Bone marrow (tissue), 2 donors: ENCODE data around the gene FRMD4A.
"Not testable (repeated sequence)": the region's sequence is repeated elsewhere in the genome, so short reads cannot be mapped to it uniquely, and the experiment has no call there.

Experiments used
- DNase-seq, 2 donors: peaks; one replicate each; lab custom pipeline; 2025; lab: John Stamatoyannopoulos, UW

Gene FRMD4A

DNA sequence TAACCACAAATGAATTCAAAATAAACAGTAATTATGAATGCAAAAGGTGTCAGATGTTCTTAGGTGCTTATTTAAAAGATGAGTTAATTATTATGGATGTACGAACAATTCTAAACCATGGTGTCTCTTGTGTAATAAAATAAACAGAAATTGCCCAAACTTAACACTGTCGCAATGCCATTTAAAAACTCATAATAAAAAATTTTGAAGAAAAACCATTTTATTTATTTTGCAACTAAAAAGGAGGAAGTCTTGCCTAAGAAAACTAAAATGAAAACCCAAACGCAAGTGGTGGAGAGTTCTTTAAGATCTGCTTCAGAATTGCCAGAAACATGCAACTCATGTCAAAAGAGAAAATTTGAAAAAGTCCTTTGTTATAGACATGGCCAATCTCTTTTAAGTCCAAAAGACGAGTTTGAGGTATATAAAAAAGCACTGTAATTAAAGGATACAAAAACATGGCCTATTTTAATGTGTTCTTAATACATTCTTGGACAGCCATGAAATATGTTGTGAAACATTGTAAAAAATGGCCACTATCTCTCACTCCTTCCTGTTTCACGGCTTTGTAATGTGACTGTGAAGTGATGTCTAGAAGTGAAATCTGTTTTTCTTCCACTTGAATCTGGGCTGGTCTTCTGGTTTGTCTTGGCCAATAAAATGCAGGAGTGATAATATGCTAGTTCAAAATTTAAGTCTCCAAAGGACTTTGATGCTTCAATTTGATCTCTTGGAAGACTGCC, 421.0 kb downstream of the FRMD4A start:
- no peak for DNase-seq

- DNase-seq = no peak
Observed at GRCh38 chr10:13908475-13908874, 422.2 kb downstream of the FRMD4A start.

- DNase-seq = no peak
Observed at GRCh38 chr10:13907570-13907969, 423.2 kb downstream of the FRMD4A start.

GRCh38 chr10:13905281-13905680, 425.4 kb downstream of the FRMD4A start:
- DNase-seq = no peak

GRCh38 chr10:13904064-13904463, 426.7 kb downstream of the FRMD4A start:
- no peak for DNase-seq

- DNase-seq = no peak
Observed at GRCh38 chr10:13902868-13903587, 427.7 kb downstream of the FRMD4A start.

- no peak for DNase-seq
Observed at GRCh38 chr10:13899941-13900340, 430.8 kb downstream of the FRMD4A start.

DNA sequence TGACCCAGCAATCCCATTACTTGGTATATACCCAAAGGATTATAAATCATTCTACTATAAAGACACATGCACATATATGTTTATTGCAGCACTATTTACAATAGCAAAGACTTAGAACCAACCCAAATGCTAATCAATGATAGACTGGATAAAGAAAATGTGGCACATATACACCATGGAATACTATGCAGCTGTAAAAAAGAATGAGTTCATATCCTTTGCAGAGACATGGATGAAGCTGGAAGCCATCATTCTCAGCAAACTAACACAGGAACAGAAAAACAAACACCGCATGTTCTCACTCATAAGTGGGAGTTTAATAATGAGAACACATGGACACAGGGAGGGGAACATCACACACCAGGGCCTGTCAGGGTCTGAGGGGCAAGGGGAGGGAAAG, 434.6 kb downstream of the FRMD4A start:
- not testable (repeated sequence) for DNase-seq

- DNase-seq = no peak
Observed at GRCh38 chr10:13894412-13895093, 436.2 kb downstream of the FRMD4A start.

- no peak for DNase-seq
Observed at GRCh38 chr10:13893926-13894325, 436.8 kb downstream of the FRMD4A start.

GRCh38 chr10:13892871-13893270, 437.9 kb downstream of the FRMD4A start:
- no peak for DNase-seq

GRCh38 chr10:13892001-13892491, 438.7 kb downstream of the FRMD4A start:
- no peak for DNase-seq

DNA sequence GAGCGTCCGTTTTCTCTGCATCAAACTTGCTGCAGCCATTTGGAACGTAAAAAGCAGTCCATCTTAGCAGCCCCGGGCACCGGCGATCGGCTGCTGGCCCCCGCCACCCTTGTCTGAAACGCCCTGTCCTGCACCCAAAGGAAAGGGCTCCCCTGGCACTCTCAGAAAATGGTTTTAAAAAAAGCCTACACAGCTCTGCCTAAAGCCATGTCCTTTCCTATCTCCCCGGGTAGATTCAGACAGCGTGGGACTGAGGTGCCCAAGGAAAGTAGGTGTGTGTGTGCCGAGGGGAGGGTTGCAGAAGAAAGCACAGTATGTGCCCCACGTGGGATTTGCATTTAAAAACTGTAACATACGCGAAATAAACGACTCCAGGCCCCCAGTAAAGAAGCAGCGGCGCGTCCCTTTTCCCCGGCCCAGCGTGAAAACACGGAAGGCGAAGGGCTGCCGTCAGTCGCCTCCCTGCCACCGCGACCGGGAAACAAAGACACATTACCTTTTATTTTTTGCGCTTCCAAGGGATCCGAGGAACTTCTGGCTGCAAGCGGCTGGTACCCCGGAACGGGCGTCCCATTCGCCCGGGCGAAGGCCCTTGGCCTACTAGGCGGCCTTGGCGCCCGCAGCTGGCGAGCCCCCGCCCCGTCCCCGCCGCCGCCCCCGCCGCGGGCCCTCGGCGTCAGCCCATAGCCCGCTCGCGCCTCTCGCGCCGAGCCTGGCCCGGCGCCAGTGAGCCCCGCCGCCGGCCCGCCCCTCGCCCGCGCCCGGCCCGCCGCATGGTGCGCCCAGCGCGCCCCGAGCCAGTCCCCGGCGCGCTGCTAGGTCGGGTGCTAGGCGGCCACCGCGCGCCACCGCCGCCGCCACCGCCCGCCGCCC, 439.4 kb downstream of the FRMD4A start:
- DNase-seq = no peak

GRCh38 chr10:13890233-13891127, 440.2 kb downstream of the FRMD4A start:
- no peak for DNase-seq

DNA sequence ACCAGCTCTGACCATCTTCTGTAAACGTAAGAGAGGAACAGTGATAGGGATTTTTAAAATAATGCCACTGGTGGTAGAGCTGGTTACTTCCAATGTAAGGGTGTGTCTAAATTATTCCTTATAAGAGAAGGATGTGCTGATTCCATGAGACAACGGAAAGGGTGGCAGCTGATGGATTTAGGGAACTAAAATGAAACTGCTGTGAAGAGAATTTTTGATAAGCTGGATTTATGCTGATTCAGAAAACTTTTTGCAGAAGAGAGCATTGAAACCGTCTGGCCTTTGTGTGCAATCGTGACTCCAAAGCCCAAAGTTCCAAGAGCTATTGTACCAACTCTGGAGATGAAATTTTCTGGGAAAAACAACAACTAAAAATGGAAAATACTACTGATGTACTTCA, 443.0 kb downstream of the FRMD4A start:
- DNase-seq = no peak

DNA sequence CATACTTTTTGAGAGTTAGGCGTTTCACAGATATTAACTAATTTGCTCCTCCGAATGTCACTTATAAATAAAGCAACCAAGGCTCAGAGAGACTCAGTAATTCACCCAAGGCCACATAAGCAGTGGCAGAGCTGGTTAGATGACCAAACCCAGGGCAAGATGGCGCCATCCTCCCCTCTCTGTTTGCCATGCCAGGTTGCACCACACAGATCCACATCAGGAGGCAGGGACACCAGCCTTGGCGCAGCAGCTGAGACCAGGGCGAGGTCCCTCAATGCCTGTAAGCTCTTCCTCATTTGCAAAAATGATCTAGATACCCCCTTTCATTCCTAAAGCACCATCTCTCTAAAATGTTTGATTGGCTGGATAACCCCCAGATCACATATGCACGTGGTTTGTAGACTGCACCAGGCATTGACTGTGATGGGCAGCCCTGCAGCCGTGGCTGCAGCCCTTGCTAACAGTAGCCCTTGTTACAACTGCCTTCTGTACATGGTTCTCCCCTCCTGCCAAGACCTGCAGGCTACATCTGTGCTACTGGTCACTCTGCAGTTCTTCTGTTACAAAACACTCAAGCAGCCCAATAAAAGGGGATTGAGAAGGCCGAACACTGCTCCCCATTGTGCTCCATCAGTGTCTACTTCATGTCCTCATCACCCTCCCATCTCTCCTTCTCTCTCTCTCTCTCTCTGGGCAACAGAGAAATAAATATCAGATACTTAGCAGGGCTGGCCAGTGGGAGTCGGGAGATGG, 445.3 kb downstream of the FRMD4A start:
- DNase-seq = no peak

DNA sequence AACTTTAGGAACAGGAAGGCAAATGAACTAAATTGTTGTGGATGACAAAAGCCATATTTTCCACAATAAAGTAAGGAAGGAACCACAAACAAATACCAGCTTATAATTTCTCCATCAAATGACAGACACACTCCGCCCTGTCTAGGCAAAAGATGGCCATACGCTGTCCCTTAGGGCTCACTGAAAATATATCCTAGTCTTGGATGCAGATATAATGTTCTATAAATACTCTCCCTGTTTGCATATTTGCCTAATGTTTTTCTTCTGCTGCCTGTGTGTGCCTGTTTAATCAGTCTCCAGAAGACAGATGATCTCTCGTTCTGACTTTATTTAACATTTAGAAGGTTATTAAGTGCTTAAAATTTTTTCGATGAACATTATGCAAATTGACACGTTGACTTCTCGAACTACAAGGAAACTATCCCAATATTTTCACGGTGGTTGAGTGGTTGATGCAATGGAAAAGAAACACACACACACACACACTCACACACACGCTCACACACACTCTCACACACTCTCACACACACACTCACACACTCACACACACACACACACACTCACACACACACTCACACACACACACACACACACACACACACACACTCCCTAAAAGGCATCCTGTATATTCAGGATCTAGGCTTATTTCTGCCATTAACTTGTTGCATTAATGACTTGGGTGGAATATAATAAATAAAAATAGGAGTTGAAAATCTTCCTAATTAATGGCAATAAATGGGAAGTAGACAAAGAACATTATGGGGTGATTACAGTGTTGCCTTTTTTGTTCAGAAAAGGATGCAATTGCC, 446.9 kb downstream of the FRMD4A start:
- no peak for DNase-seq

- DNase-seq = peak; percentile 7 to 25
Observed at GRCh38 chr10:13882119-13882711, 448.5 kb downstream of the FRMD4A start.

GRCh38 chr10:13880760-13881159, 450.0 kb downstream of the FRMD4A start:
- no peak for DNase-seq
